Endothelial cell of coronary artery (primary cell): Measurements from ENCODE around the gene GALNT10. TPM values are rescaled to one million over a fixed set of nuclear protein-coding genes. Genes with fewer than 3 reads are reported as not detected.

Experiments
- total RNA-seq: library from RNA; depleted of rRNA; stranded (reverse); fragments of >200 nt; gene quantifications from 2 replicates; pipeline ENCODE4 v1.2.3, GENCODE V29; 2014

Gene GALNT10, protein sequence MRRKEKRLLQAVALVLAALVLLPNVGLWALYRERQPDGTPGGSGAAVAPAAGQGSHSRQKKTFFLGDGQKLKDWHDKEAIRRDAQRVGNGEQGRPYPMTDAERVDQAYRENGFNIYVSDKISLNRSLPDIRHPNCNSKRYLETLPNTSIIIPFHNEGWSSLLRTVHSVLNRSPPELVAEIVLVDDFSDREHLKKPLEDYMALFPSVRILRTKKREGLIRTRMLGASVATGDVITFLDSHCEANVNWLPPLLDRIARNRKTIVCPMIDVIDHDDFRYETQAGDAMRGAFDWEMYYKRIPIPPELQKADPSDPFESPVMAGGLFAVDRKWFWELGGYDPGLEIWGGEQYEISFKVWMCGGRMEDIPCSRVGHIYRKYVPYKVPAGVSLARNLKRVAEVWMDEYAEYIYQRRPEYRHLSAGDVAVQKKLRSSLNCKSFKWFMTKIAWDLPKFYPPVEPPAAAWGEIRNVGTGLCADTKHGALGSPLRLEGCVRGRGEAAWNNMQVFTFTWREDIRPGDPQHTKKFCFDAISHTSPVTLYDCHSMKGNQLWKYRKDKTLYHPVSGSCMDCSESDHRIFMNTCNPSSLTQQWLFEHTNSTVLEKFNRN
- 45.8 and 57.8 TPM in 2 replicates for total RNA-seq

DNA sequence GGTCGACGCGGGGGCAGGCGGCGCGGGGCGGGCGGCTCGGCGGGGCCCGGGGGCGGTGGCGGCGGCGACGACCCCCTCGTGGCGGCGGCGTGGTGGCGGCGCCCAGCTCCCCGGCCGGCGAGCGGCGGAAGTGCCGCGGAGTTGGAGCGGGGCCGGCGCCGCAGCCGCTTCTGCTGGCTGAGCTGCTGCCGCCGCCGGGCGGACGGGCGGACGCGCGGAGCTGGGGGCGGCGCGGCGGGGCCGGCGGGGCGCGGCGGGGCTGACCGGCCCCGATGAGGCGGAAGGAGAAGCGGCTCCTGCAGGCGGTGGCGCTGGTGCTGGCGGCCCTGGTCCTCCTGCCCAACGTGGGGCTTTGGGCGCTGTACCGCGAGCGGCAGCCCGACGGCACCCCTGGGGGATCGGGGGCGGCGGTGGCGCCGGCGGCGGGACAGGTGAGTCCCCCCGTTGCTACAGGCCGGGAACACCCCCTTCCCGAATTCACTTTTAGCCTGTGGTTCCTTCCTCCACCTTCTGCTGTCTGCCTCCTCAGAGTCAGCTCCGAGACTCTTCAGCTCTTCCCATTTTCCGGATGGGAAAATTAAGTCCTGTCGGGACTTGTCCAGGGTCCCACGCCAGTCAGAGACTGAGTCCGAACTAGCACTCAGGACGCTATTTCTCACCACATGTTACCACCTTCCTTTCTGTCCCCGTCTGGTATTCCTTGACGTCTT, at the start of gene GALNT10:
GALNT10 (plus strand) TSS at position 139 of the 710 bp plus-strand sequence; CDS start at position 273, 134 bp downstream.

DNA sequence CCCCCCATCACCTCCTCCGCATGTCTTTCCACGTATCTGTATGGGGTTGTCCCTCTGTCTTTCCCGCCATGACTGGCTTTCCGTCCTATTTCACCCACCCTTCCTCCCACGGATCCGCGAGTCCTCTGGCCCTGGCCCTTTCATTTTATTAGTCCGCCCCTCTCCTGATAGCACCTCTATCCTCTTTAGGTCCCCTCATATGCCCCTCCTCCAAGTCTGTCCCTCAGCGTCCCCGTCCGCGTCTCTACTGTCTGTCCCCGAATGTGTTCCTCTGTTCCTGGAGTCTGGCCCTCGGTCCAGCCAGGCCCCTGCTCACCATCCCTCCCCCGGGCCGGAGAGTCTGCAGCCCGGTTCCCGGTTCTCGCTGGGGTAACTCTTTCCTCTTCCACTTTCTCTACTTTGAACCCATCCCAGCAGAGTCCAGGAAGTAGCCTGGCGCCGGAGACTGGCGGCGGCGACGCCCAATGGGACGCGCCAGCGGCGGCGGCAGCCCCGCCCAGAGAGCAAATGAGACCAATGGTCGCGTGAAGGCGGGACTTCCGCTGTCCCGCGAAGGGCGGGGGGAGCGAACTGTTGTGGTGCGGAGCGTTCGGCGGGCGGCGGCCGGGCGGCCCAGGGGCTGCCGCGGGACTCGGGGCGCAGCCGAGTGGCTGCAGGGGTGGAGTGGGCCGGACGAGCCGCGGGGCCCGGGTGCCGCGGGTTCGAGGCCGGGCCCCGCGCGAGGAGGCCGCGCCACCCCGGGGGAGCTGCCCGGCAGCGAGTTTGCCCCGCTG, 255.1 kb downstream of the GALNT10 start, which contains the start of gene SAP30L:
SAP30L (plus strand) TSS at position 576 of the 773 bp plus-strand sequence. CDS start 608 bp downstream, outside the sequence.

Other genes starting within 250 kb of the GALNT10 start
- 21.5 and 34.5 TPM in 2 replicates for gene FAM114A2, start 151.8 kb upstream of the GALNT10 start, total RNA-seq
- gene MFAP3, start 151.8 kb upstream of the GALNT10 start, total RNA-seq = 76.8 and 105 TPM in 2 replicates